IPS-18c (cell line): ENCODE results near the gene NUP50.

Source experiments
- H3K4me3 ChIP-seq: 2 replicates; pipeline ENCODE4 v1.7.0; 2013; ENCODE audit warnings: low read depth, mild to moderate bottlenecking, low read length, moderate library complexity; ENCODE audit not compliant: insufficient read depth
- H3K9me3 ChIP-seq: one replicate; pipeline ENCODE4 v1.6.1; 2013; ENCODE audit warnings: mild to moderate bottlenecking, low read length, moderate library complexity; ENCODE audit not compliant: control insufficient read depth, insufficient read depth

NUP50 gene

GRCh38 chr22:45201678-45202332 lies 38.1 kb downstream of the NUP50 start:
- Histone ChIP-seq H3K9me3 (peaks cover 3% of the 10 kb centered on the region), H3K4me3 (no peak overlapping the region)

GRCh38 chr22:45202333-45203149 lies 38.8 kb downstream of the NUP50 start:
- peaks cover 3% of the 10 kb centered on the region for H3K9me3 ChIP-seq
- no peak overlapping the region for H3K4me3 ChIP-seq

- no peaks in the 10 kb centered on the region for H3K9me3 ChIP-seq
- H3K4me3 ChIP-seq = no peak overlapping the region
These were observed 39.6 kb downstream of the NUP50 start for GRCh38 chr22:45203150-45203951.

GRCh38 chr22:45204241-45204640 lies 40.5 kb downstream of the NUP50 start:
- Histone ChIP-seq H3K4me3 (no peak overlapping the region), H3K9me3 (no peaks in the 10 kb centered on the region)

GRCh38 chr22:45204819-45205218 lies 41.1 kb downstream of the NUP50 start:
- no peak overlapping the region for H3K4me3 ChIP-seq
- no peaks in the 10 kb centered on the region for H3K9me3 ChIP-seq

GRCh38 chr22:45205276-45205925 lies 41.7 kb downstream of the NUP50 start:
- no peaks in the 10 kb centered on the region for H3K9me3 ChIP-seq
- no peak overlapping the region for H3K4me3 ChIP-seq

GRCh38 chr22:45206233-45206632 lies 42.5 kb downstream of the NUP50 start:
- Histone ChIP-seq H3K9me3 (no peaks in the 10 kb centered on the region), H3K4me3 (no peak overlapping the region)

- no peaks in the 10 kb centered on the region for H3K9me3 ChIP-seq
These were observed 43.8 kb downstream of the NUP50 start for GRCh38 chr22:45207533-45207932.

GRCh38 chr22:45207981-45208664 lies 44.4 kb downstream of the NUP50 start:
- no peak overlapping the region for H3K4me3 ChIP-seq
- H3K9me3 ChIP-seq = no peaks in the 10 kb centered on the region

More at GRCh38 chr22:45207533-45207932, 43.8 kb downstream of the NUP50 start:
- H3K4me3 ChIP-seq = no peak overlapping the region

- H3K4me3 ChIP-seq = no peak overlapping the region
- no peaks in the 10 kb centered on the region for H3K9me3 ChIP-seq
These were observed 44.9 kb downstream of the NUP50 start for GRCh38 chr22:45208696-45208992.

- Histone ChIP-seq H3K9me3 (no peaks in the 10 kb centered on the region), H3K4me3 (no peak overlapping the region)
These were observed 45.5 kb downstream of the NUP50 start for GRCh38 chr22:45208993-45209838.

- H3K4me3 ChIP-seq = no peak overlapping the region
- no peaks in the 10 kb centered on the region for H3K9me3 ChIP-seq
These were observed 46.4 kb downstream of the NUP50 start for GRCh38 chr22:45210174-45210573.

GRCh38 chr22:45210577-45210976 lies 46.9 kb downstream of the NUP50 start:
- Histone ChIP-seq H3K4me3 (no peak overlapping the region), H3K9me3 (no peaks in the 10 kb centered on the region)

- no peaks in the 10 kb centered on the region for H3K9me3 ChIP-seq
- H3K4me3 ChIP-seq = no peak overlapping the region
These were observed 47.3 kb downstream of the NUP50 start for GRCh38 chr22:45210991-45211390.

- Histone ChIP-seq H3K4me3 (no peak overlapping the region), H3K9me3 (no peaks in the 10 kb centered on the region)
These were observed 47.7 kb downstream of the NUP50 start for GRCh38 chr22:45211435-45211834.

- H3K9me3 ChIP-seq = no peaks in the 10 kb centered on the region
- no peak overlapping the region; the same call in 1 of the 2 replicates for H3K4me3 ChIP-seq
These were observed 48.1 kb downstream of the NUP50 start for GRCh38 chr22:45211848-45212247.
